Activated CD8-positive, alpha-beta memory T cell treated with anti-CD3 and anti-CD28 coated beads, Interleukin-2, amount 50 U/mL, for 48 hours (primary cell): Measurements from ENCODE around the gene RAPGEF4.
A peak's percentile ranks its signal among the peaks of the same experiment; 100 is the strongest.

ENCODE experiments used
- DNase-seq: peaks from one replicate; pipeline ENCODE4 v3.0.0-alpha.2; 2020

RAPGEF4 gene

GRCh38 chr2:172914341-172915008 lies 178.8 kb downstream of the RAPGEF4 start:
- DNase-seq: no peak

GRCh38 chr2:172917716-172918115 lies 182.1 kb downstream of the RAPGEF4 start:
- DNase-seq: no peak

- no peak for DNase-seq
These were observed 184.1 kb downstream of the RAPGEF4 start for GRCh38 chr2:172919732-172920131.

GRCh38 chr2:172921532-172922236 lies 186.0 kb downstream of the RAPGEF4 start:
- DNase-seq: no peak

- no peak for DNase-seq
These were observed 186.7 kb downstream of the RAPGEF4 start for GRCh38 chr2:172922306-172922705.

GRCh38 chr2:172922815-172923214 lies 187.2 kb downstream of the RAPGEF4 start:
- no peak for DNase-seq

GRCh38 chr2:172924097-172924660 lies 188.5 kb downstream of the RAPGEF4 start:
- DNase-seq: no peak

GRCh38 chr2:172925600-172925999 lies 190.0 kb downstream of the RAPGEF4 start:
- no peak for DNase-seq

- no peak for DNase-seq
These were observed 191.4 kb downstream of the RAPGEF4 start for GRCh38 chr2:172926785-172927640.

- DNase-seq: no peak
These were observed 192.2 kb downstream of the RAPGEF4 start for GRCh38 chr2:172927641-172928357.

- DNase-seq: no peak
These were observed 193.1 kb downstream of the RAPGEF4 start for GRCh38 chr2:172928756-172929155.

GRCh38 chr2:172929644-172930043 lies 194.0 kb downstream of the RAPGEF4 start:
- DNase-seq: no peak

- no peak for DNase-seq
These were observed 195.2 kb downstream of the RAPGEF4 start for GRCh38 chr2:172930871-172931255.

GRCh38 chr2:172931256-172931894 lies 195.7 kb downstream of the RAPGEF4 start:
- no peak for DNase-seq

GRCh38 chr2:172931918-172932520 lies 196.4 kb downstream of the RAPGEF4 start:
- peak; percentile 80 for DNase-seq

- DNase-seq: no peak
These were observed 202.5 kb downstream of the RAPGEF4 start for GRCh38 chr2:172937884-172938712.

GRCh38 chr2:172938713-172939375 lies 203.2 kb downstream of the RAPGEF4 start:
- DNase-seq: no peak

- no peak for DNase-seq
These were observed 207.9 kb downstream of the RAPGEF4 start for GRCh38 chr2:172943539-172943938.

GRCh38 chr2:172944022-172944793 lies 208.6 kb downstream of the RAPGEF4 start:
- no peak for DNase-seq
